IMR-90 (cell line): ENCODE measurements around the gene RTEL1. TPM values are rescaled to one million over a fixed set of nuclear protein-coding genes. Genes with fewer than 3 reads are reported as not detected.

Experiments
- SMC3 ChIP-seq: fragments of 150-350 bp; IDR thresholded peaks from 2 replicates; pipeline ENCODE4 v1.6.1; 2016; ENCODE audit warnings: low read depth, mild to moderate bottlenecking, antibody characterized with exemption, low read length, moderate library complexity
- polyA plus RNA-seq, 3 experiments: library from polyadenylated mRNA; depleted of rRNA; stranded (reverse); fragments of >200 nt; gene quantifications; 2 replicates each; pipeline ENCODE4 v1.2.3, GENCODE V29; 2012; ENCODE audit warnings: low replicate concordance in 1 of 3
- total RNA-seq: library from RNA; depleted of rRNA; stranded (reverse); fragments of >200 nt; gene quantifications from 2 replicates; pipeline ENCODE4 v1.2.3, GENCODE V29; 2012
- TF ChIP-seq, protein P1 (sequence below): fragments of 150-350 bp; IDR thresholded peaks from 2 replicates; pipeline ENCODE4 v1.6.1; 2016; ENCODE audit warnings: low read depth, mild to moderate bottlenecking, low read length, moderate library complexity, borderline replicate concordance

The RTEL1 gene
- total and polyA plus RNA-seq, 2 of the 4 experiments (the other 2 are of a cell fraction) = 14.7 to 18.8 TPM

DNA sequence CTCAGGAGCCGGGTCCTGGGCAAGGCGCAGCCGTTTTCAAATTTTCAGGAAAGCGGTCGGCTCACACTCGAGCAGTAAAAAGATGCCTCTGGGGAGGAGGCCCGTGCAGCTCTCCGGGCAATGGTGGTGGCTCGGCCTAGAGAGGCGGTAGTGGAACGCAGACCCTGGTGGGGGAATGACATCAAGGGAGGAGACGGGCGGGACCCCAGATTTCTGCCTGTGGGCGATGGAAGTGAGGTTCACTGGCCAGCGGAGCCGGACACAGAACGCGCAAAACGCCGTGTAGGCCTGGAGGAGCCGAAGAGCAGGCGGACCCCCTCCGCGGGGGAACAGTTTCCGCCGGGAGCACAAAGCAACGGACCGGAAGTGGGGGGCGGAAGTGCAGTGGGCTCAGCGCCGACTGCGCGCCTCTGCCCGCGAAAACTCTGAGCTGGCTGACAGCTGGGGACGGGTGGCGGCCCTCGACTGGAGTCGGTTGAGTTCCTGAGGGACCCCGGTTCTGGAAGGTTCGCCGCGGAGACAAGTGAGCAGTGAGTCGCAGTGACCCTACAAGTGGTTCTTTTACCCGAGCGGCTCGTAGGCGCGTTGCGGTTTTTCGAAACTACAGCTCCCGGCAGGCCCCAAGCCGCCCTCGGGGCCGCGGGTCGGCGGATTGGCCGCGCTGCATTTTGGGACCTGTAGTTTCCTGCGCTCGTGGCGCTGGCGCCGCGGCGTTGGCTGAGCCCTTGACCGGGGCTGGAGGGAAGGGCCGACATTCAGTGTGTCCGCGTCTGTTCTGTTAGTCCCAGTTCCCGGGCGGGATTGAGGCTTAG is at the start of gene RTEL1 (continued):
- TF ChIP-seq, protein P1, sequence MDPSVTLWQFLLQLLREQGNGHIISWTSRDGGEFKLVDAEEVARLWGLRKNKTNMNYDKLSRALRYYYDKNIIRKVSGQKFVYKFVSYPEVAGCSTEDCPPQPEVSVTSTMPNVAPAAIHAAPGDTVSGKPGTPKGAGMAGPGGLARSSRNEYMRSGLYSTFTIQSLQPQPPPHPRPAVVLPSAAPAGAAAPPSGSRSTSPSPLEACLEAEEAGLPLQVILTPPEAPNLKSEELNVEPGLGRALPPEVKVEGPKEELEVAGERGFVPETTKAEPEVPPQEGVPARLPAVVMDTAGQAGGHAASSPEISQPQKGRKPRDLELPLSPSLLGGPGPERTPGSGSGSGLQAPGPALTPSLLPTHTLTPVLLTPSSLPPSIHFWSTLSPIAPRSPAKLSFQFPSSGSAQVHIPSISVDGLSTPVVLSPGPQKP = 0 out of 2 replicates have a peak, but pooled peaks have one; percentile 20
- TF ChIP-seq SMC3 = peak; percentile 21; the same call in 1 of the 2 replicates
